B cell (primary cell): ENCODE data around the gene HTRA1.

Experiments
- EZH2 ChIP-seq: IDR thresholded peaks from 2 replicates; pipeline ENCODE4 v1.6.1; 2012; ENCODE audit warnings: borderline replicate concordance, low read depth, mild to moderate bottlenecking, moderate library complexity, low read length; ENCODE audit not compliant: insufficient read depth, poor library complexity, severe bottlenecking
- TF ChIP-seq, protein P1 (sequence below): fragments of 200-600 bp; IDR thresholded peaks from one replicate; pipeline ENCODE4 v1.8.0; 2022; ENCODE audit warnings: antibody characterized with exemption, mild to moderate bottlenecking

GRCh38 chr10:122413327-122413726 lies 48.0 kb upstream of the HTRA1 start:
- TF ChIP-seq, protein P1, sequence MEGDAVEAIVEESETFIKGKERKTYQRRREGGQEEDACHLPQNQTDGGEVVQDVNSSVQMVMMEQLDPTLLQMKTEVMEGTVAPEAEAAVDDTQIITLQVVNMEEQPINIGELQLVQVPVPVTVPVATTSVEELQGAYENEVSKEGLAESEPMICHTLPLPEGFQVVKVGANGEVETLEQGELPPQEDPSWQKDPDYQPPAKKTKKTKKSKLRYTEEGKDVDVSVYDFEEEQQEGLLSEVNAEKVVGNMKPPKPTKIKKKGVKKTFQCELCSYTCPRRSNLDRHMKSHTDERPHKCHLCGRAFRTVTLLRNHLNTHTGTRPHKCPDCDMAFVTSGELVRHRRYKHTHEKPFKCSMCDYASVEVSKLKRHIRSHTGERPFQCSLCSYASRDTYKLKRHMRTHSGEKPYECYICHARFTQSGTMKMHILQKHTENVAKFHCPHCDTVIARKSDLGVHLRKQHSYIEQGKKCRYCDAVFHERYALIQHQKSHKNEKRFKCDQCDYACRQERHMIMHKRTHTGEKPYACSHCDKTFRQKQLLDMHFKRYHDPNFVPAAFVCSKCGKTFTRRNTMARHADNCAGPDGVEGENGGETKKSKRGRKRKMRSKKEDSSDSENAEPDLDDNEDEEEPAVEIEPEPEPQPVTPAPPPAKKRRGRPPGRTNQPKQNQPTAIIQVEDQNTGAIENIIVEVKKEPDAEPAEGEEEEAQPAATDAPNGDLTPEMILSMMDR, result no peak
- TF ChIP-seq EZH2, result no peak
